ENCODE measurements around the gene PPP2R5C. TPM values are rescaled to one million over a fixed set of nuclear protein-coding genes. Genes with fewer than 3 reads are reported as not detected.

Gene PPP2R5C
- total RNA-seq, 4 donors from 2014 or later, result 63.3 to 113 (median 75.9) TPM

DNA sequence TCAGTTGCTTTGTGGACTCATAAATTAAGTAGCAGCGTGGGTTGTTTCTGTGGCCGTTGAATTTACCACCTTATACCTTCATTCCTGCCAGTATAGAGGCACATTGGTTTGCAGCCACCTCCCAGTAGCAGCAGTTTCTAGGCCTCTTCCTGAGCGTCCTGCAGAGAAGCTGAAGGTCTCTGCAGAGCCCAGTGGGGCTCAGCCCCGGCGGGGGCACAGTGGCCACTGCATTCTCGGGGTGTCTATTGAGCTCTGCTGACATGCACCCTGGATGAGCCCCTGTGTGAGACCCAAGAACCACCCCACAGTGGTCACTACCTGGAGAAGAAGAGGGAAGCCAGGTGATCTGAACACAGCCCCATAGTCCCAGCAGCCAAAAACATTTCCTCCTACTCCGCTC lies 145.1 kb downstream of the PPP2R5C start:
- WGBS, 2 donors, result 95 to 96% methylated on average over 7 of the region's 7 CpGs
- Histone ChIP-seq H3K27ac (no peak overlapping the region), H3K9me3 (no peaks in the 10 kb centered on the region), H3K4me3 (no peak overlapping the region), H3K27me3 (no peaks in the 10 kb centered on the region), H3K36me3 (peaks cover 0 to 98% (median 24%) of the 10 kb centered on the region in 3 donors), H3K4me1 (no peaks in the 10 kb centered on the region)
- DNase-seq (ENCODE audit: low spot score in 2 of 2), result no peak
- TF ChIP-seq CTCF (IDR thresholded peaks at IDR 0.05) (no peak), EP300 (IDR thresholded peaks at IDR 0.05) (no peak), POLR2A (IDR thresholded peaks at IDR 0.05) (no peak)

GRCh38 chr14:101907619-101908018 lies 146.1 kb downstream of the PPP2R5C start:
- H3K27ac ChIP-seq, result no peak overlapping the region
- no peak overlapping the region for H3K4me3 ChIP-seq
- H3K36me3 ChIP-seq, result peaks cover 0 to 98% (median 17%) of the 10 kb centered on the region in 3 donors
- WGBS, 2 donors, result 93 to 96% methylated on average over 16 of the region's 16 CpGs
- no peaks in the 10 kb centered on the region for H3K4me1 ChIP-seq
- no peak for TF ChIP-seq POLR2A (IDR thresholded peaks at IDR 0.05)
- TF ChIP-seq CTCF (IDR thresholded peaks at IDR 0.05), result no peak
- TF ChIP-seq EP300 (IDR thresholded peaks at IDR 0.05), result no peak
- H3K27me3 ChIP-seq, result no peaks in the 10 kb centered on the region
- H3K9me3 ChIP-seq, result no peaks in the 10 kb centered on the region
- no peak for DNase-seq (ENCODE audit: low spot score in 2 of 2)

DNA sequence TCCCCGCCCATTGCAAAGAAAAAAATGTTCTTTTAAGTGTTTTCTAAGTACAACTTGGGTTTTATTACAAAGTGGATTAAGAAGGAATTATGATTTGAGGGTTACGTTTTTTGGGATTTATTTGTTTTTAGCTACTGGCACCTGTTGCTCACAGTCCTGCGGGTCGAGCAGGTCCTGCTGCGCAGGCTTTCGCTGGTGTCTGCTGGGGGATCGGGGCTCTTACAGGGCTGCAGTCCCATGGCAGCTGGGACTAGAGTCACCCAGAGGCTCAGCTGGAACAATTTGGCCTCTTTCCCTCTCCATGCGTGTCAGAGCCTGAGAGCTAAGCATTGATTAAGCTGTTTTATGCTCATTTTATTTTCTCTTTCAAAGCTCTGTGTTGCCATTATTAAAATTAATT lies 147.3 kb downstream of the PPP2R5C start:
- DNase-seq (ENCODE audit: low spot score in 2 of 2), result no peak
- Histone ChIP-seq H3K9me3 (no peaks in the 10 kb centered on the region), H3K4me1 (no peaks in the 10 kb centered on the region), H3K27ac (no peak overlapping the region), H3K27me3 (no peaks in the 10 kb centered on the region), H3K36me3 (peaks cover 0 to 98% (median 17%) of the 10 kb centered on the region in 3 donors), H3K4me3 (no peak overlapping the region)
- WGBS, 2 donors, result 92 to 94% methylated on average over 8 of the region's 8 CpGs
- no peak for TF ChIP-seq CTCF (IDR thresholded peaks at IDR 0.05)
- no peak for TF ChIP-seq POLR2A (IDR thresholded peaks at IDR 0.05)
- TF ChIP-seq EP300 (IDR thresholded peaks at IDR 0.05), result no peak

DNA sequence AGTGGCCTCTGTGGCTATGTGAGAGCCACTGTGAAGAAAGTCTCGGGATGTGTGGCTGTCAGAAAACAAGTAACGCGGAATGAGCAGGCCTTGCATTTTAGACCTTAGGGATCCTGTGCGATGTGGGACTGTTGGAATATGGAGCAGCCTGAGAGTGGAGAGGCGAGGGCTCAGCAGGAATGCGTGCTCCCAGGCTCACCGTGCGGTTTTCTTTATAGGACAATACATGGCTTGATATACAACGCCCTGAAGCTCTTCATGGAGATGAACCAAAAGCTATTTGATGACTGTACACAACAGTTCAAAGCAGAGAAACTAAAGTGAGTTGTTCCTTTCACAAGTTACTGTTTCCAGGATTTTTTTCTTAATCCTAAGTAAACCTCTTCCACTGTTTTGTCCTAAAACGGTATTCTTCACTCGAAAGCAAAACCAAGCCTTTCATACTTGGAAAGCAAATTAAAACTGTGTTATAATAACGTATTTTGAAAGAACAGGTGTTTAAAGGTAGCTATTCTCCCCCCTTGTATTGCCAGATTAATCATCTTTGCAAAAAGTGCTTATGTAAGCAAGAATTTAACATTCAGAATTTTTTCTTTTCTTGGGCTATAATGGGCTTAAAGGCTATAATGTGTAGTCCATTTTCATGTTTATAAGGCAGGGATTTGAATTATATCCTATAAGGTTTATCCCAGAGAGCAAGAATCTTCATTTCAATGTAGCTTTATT lies 148.0 kb downstream of the PPP2R5C start:
- Histone ChIP-seq H3K27me3 (no peaks in the 10 kb centered on the region), H3K9me3 (no peaks in the 10 kb centered on the region), H3K36me3 (peaks cover 0 to 98% (median 10%) of the 10 kb centered on the region in 3 donors), H3K27ac (no peak overlapping the region), H3K4me1 (no peaks in the 10 kb centered on the region), H3K4me3 (no peak overlapping the region)
- 88 to 89% methylated on average over 12 of the region's 12 CpGs for WGBS, 2 donors
- DNase-seq (ENCODE audit: low spot score in 2 of 2), result no peak
- TF ChIP-seq CTCF (IDR thresholded peaks at IDR 0.05) (no peak), EP300 (IDR thresholded peaks at IDR 0.05) (no peak), POLR2A (IDR thresholded peaks at IDR 0.05) (no peak)

GRCh38 chr14:101912841-101913240 lies 151.3 kb downstream of the PPP2R5C start:
- WGBS, 2 donors, result 90 to 91% methylated on average over 13 of the region's 13 CpGs
- no peaks in the 10 kb centered on the region for H3K27me3 ChIP-seq

More at GRCh38 chr14:101912841-101913240, 151.3 kb downstream of the PPP2R5C start:
- TF ChIP-seq POLR2A (IDR thresholded peaks at IDR 0.05) (no peak), EP300 (IDR thresholded peaks at IDR 0.05) (no peak), CTCF (IDR thresholded peaks at IDR 0.05) (no peak)
- peaks cover 0 to 12% (median 0%) of the 10 kb centered on the region in 4 donors for H3K4me1 ChIP-seq
- no peak overlapping the region for H3K4me3 ChIP-seq
- H3K27ac ChIP-seq, result no peak overlapping the region
- H3K36me3 ChIP-seq, result peaks cover 0 to 89% (median 0%) of the 10 kb centered on the region in 3 donors
- H3K9me3 ChIP-seq, result no peaks in the 10 kb centered on the region
- no peak for DNase-seq (ENCODE audit: low spot score in 2 of 2)

Data from tibial nerve (tissue), 4 donors.